Kidney (tissue), 14 donors: ENCODE measurements around the gene NOS2. TPM values are rescaled to one million over a fixed set of nuclear protein-coding genes. Genes with fewer than 3 reads are reported as not detected.

Source experiments
- DNase-seq, 5 donors: peaks; one replicate each; pipeline ENCODE4 v3.0.0-alpha.2; 2013 to 2020
- FAIRE-seq: peaks from 2 replicates; lab custom pipeline; 2012; peaks lifted over from hg19 to GRCh38; lab: Jason Lieb, UNC
- H3K27ac ChIP-seq, 2 donors: one replicate each; pipeline ENCODE4 v1.7.0; 2013; ENCODE audit warnings: low read depth in 2 of 2, low read length in 2 of 2, inconsistent platforms in 1 of 2
- H3K27me3 ChIP-seq: one replicate; pipeline ENCODE4 v1.7.1; 2013; ENCODE audit warnings: low read length, inconsistent platforms; ENCODE audit not compliant: control insufficient read depth, insufficient read depth
- H3K36me3 ChIP-seq, 3 donors: one replicate each; pipeline versions ENCODE4 v1.7.0 to v1.7.1; 2013; ENCODE audit warnings: low read length in 3 of 3, control low read depth in 1 of 3, inconsistent platforms in 1 of 3; ENCODE audit not compliant: insufficient read depth in 3 of 3, control insufficient read depth in 2 of 3
- H3K4me1 ChIP-seq, 3 donors: one replicate each; pipeline versions ENCODE4 v1.7.0 to v1.7.1; 2013; ENCODE audit warnings: low read length in 3 of 3, inconsistent platforms in 1 of 3, low read depth in 1 of 3; ENCODE audit not compliant: control insufficient read depth in 2 of 3, insufficient read depth in 2 of 3
- H3K4me3 ChIP-seq, 3 donors: one replicate each; pipeline versions ENCODE4 v1.7.0 to v1.8.1; 2013; ENCODE audit warnings: low read length in 3 of 3, control low read depth in 1 of 3, inconsistent platforms in 1 of 3
- H3K9ac ChIP-seq, 3 donors: one replicate each; pipeline versions ENCODE4 v1.7.0 to v1.7.1; 2013; ENCODE audit warnings: low read length in 3 of 3, control low read depth in 1 of 3, inconsistent platforms in 1 of 3
- H3K9me3 ChIP-seq, 3 donors: one replicate each; pipeline versions ENCODE4 v1.7.0 to v1.7.1; 2013; ENCODE audit warnings: low read length in 3 of 3, control low read depth in 1 of 3, inconsistent platforms in 1 of 3; ENCODE audit not compliant: control insufficient read depth in 2 of 3, insufficient read depth in 1 of 3
- CTCF ChIP-seq: IDR thresholded peaks from 3 replicates; pipeline ENCODE4 v1.5.1; 2012; ENCODE audit warnings: mild to moderate bottlenecking, moderate library complexity, borderline replicate concordance; ENCODE audit not compliant: insufficient read depth; ENCODE audit errors: extremely low read depth
- intact Hi-C: fragments of 100-400 bp; cut with DNase I; formaldehyde crosslinking; loops from one replicate; pipeline ENCODE4 v1.11.1; 2022
- polyA plus RNA-seq: library from polyadenylated mRNA; stranded (reverse); fragments of 350-450 nt; fragmentation: Illumina TruSeq; extraction: RNeasy Lipid Tissue Mini Kit (QIAGEN cat#74804); gene quantifications from one replicate; pipeline ENCODE4 v1.2.3, GENCODE V29; 2014; ENCODE audit warnings: low read depth, low replicate concordance; ENCODE audit not compliant: insufficient read depth
- total RNA-seq: library from RNA; stranded (reverse); fragmentation: NEBNext Ultra II Directional; extraction: Animal tissue kit (Norgen Biotek cat#: 25700); gene quantifications from one replicate; pipeline ENCODE4 v1.2.1, GENCODE V29; 2021
- donor health status: control.
- donor health status: control.
- donor health status: control.
- donor health status: control.
- donor health status: control.
- donor health status: DM: yes; HTN: yes; CAD: no.
- donor health status: Normal renal cell carcinoma (clear cell type).

Gene NOS2
- total and polyA plus RNA-seq, 2 donors from 2014 or later, result 0.37 to 0.57 TPM

- FAIRE-seq (no peak), DNase-seq (no peak)
- Histone ChIP-seq H3K4me3 (no peak overlapping the region), H3K27me3 (no peaks in the 10 kb centered on the region), H3K27ac (no peak overlapping the region), H3K36me3 (no peaks in the 10 kb centered on the region), H3K4me1 (no peaks in the 10 kb centered on the region), H3K9me3 (no peaks in the 10 kb centered on the region), H3K9ac (no peak overlapping the region)
- intact Hi-C loops, result no loop called here
- no peak for TF ChIP-seq CTCF
Observed at GRCh38 chr17:27780092-27780827, 20.1 kb downstream of the NOS2 start.

DNA sequence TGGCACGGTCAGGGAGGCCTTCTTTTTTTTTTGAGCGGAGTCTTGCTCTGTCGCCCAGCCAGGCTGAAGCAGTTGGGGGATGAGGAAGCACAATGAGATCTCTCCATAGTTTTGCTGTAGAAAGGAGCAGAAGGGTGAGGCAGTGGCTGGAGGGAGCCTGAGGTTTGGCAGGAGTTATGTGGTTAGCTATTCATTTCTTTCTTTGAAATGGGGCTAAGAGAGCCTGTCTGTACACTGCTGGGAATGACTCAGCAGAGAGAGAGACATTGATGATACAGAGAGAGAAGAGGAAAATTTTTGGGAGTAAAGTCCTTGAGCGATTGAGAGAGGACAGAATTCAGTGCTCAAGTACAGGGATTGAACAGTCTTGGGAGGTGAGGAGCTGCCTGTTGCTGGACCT is 22.1 kb downstream of the NOS2 start:
- FAIRE-seq (no peak), DNase-seq (no peak)
- Histone ChIP-seq H3K9me3 (no peaks in the 10 kb centered on the region), H3K27ac (no peak overlapping the region), H3K27me3 (no peaks in the 10 kb centered on the region), H3K36me3 (no peaks in the 10 kb centered on the region), H3K9ac (no peak overlapping the region), H3K4me3 (no peak overlapping the region), H3K4me1 (no peaks in the 10 kb centered on the region)
- intact Hi-C loops, result no loop called here
- TF ChIP-seq CTCF, result no peak

- no peak overlapping the region for H3K9ac ChIP-seq
- H3K36me3 ChIP-seq, result no peaks in the 10 kb centered on the region
- intact Hi-C loops, result no loop called here
- H3K27ac ChIP-seq, result no peak overlapping the region
- no peak for TF ChIP-seq CTCF
- DNase-seq, result no peak
- H3K4me3 ChIP-seq, result no peak overlapping the region
- no peaks in the 10 kb centered on the region for H3K9me3 ChIP-seq
- no peak for FAIRE-seq
- H3K4me1 ChIP-seq, result no peaks in the 10 kb centered on the region
- no peaks in the 10 kb centered on the region for H3K27me3 ChIP-seq
Observed at GRCh38 chr17:27776882-27777624, 23.3 kb downstream of the NOS2 start.
